ENCODE data around the gene SSC4D. TPM values are rescaled to one million over a fixed set of nuclear protein-coding genes. Genes with fewer than 3 reads are reported as not detected.
"Not testable (repeated sequence)": the region's sequence is repeated elsewhere in the genome, so short reads cannot be mapped to it uniquely, and the experiment has no call there.

The SSC4D gene
- total RNA-seq, 3 donors from 2014 or later: 1.9 to 2.6 TPM; not detected in 1

- Histone ChIP-seq H3K4me1 (no peaks in the 10 kb centered on the region), H3K4me3 (no peak overlapping the region), H3K27me3 (no peaks in the 10 kb centered on the region), H3K36me3 (no peaks in the 10 kb centered on the region), H3K9me3 (no peaks in the 10 kb centered on the region), H3K27ac (no peak overlapping the region)
- intact Hi-C loops (cut with DNase I; ENCODE audit: low total_unique reads): no loop called here
- DNase-seq (ENCODE audit: low spot score in 2 of 2): no peak
- TF ChIP-seq POLR2AphosphoS5 (IDR thresholded peaks at IDR 0.05): no peak
- no peak for TF ChIP-seq POLR2A (IDR thresholded peaks at IDR 0.05)
- no peak for TF ChIP-seq CTCF (IDR thresholded peaks at IDR 0.05)
Observed at GRCh38 chr7:76407718-76408117, 1.8 kb downstream of the SSC4D start.

- no peak for TF ChIP-seq CTCF (IDR thresholded peaks at IDR 0.05)
- no peak for TF ChIP-seq POLR2A (IDR thresholded peaks at IDR 0.05)
- TF ChIP-seq POLR2AphosphoS5 (IDR thresholded peaks at IDR 0.05): no peak
- no peak overlapping the region for H3K27ac ChIP-seq
- H3K27me3 ChIP-seq: no peaks in the 10 kb centered on the region
- intact Hi-C loops (cut with DNase I; ENCODE audit: low total_unique reads): no loop called here
- no peak for DNase-seq (ENCODE audit: low spot score in 2 of 2)
- no peaks in the 10 kb centered on the region for H3K4me1 ChIP-seq
- H3K4me3 ChIP-seq: no peak overlapping the region
- no peaks in the 10 kb centered on the region for H3K36me3 ChIP-seq
- H3K9me3 ChIP-seq: no peaks in the 10 kb centered on the region
Observed at GRCh38 chr7:76405738-76406137, 3.8 kb downstream of the SSC4D start.

GRCh38 chr7:76403780-76404494 lies 5.6 kb downstream of the SSC4D start:
- no peak for DNase-seq (ENCODE audit: low spot score in 2 of 2)
- Histone ChIP-seq H3K27me3 (no peaks in the 10 kb centered on the region), H3K4me1 (no peaks in the 10 kb centered on the region), H3K9me3 (no peaks in the 10 kb centered on the region), H3K4me3 (no peak overlapping the region), H3K36me3 (no peaks in the 10 kb centered on the region), H3K27ac (no peak overlapping the region)
- no peak for TF ChIP-seq CTCF (IDR thresholded peaks at IDR 0.05)
- no peak for TF ChIP-seq POLR2A (IDR thresholded peaks at IDR 0.05)
- TF ChIP-seq POLR2AphosphoS5 (IDR thresholded peaks at IDR 0.05): no peak
- intact Hi-C loops (cut with DNase I; ENCODE audit: low total_unique reads): no loop called here

- H3K27me3 ChIP-seq; H3K4me1 ChIP-seq; H3K4me3 ChIP-seq; H3K36me3 ChIP-seq; DNase-seq (ENCODE audit: low spot score in 2 of 2); intact Hi-C loops (cut with DNase I; ENCODE audit: low total_unique reads); H3K27ac ChIP-seq; H3K9me3 ChIP-seq: not testable (repeated sequence)
Observed at GRCh38 chr7:76403097-76403496, 6.4 kb downstream of the SSC4D start.

- Histone ChIP-seq H3K27me3 (no peaks in the 10 kb centered on the region), H3K4me3 (no peak overlapping the region), H3K27ac (no peak overlapping the region), H3K4me1 (no peaks in the 10 kb centered on the region), H3K36me3 (no peaks in the 10 kb centered on the region), H3K9me3 (no peaks in the 10 kb centered on the region)
- intact Hi-C loops (cut with DNase I; ENCODE audit: low total_unique reads): no loop called here
- DNase-seq (ENCODE audit: low spot score in 2 of 2): no peak
- TF ChIP-seq CTCF (IDR thresholded peaks at IDR 0.05): no peak
- no peak for TF ChIP-seq POLR2A (IDR thresholded peaks at IDR 0.05)
- TF ChIP-seq POLR2AphosphoS5 (IDR thresholded peaks at IDR 0.05): no peak
Observed at GRCh38 chr7:76400248-76400647, 9.2 kb downstream of the SSC4D start.
